GM13976 (cell line): ENCODE measurements around the gene NHLRC4.

ENCODE experiments used
- DNase-seq: peaks from one replicate; pipeline ENCODE4 v3.0.0; 2012; ENCODE audit warnings: low spot score
- in situ Hi-C: fragments of 300-500 bp; cut with MboI; formaldehyde crosslinking; loops from one replicate; pipeline ENCODE4 v1.12.0; 2022; ENCODE audit warnings: low sequenced_read_pairs, mixed read lengths, inconsistent platforms; ENCODE audit not compliant: unreplicated experiment
- TF ChIP-seq, protein P1 (sequence below): IDR thresholded peaks from 2 replicates; pipeline ENCODE4 v1.5.1; 2012; ENCODE audit warnings: borderline replicate concordance, mild to moderate bottlenecking; ENCODE audit not compliant: insufficient read depth; ENCODE audit errors: extremely low read depth, missing control alignments, control extremely low read depth

The NHLRC4 gene

DNA sequence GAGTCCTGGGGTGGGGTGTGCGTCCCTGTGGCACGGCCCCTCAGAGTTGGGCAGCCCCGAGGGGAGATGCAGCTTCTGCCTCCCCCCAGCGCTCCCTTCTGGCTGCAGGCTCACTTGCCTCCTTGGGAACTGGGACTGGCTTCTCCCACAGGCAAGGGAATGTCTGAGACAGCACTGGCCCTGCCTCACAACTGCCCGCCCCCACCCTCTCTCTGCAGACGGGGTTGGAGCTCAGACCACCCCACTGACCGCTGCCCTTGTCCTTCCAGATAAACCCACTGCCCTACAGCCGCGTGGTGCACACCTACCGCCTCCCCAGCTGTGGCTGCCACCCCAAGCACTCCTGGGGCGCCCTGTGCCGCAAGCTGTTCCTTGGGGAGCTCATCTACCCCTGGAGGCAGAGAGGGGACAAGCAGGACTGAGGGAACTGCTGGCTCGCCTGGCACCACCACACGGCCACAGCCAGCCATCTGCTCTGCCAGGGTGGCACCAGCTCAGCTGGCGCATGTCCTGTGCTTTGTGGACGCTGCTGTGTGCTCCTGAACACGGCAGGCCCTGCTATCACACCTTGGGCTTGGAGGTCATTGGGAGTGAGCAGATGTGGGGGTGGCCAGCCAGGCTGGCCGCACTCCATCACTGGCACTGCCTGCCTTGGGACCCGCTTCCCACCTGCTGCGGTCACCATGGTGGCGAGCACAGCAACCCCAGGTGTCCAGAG lies 16.0 kb downstream of the NHLRC4 start:
- TF ChIP-seq, protein P1, sequence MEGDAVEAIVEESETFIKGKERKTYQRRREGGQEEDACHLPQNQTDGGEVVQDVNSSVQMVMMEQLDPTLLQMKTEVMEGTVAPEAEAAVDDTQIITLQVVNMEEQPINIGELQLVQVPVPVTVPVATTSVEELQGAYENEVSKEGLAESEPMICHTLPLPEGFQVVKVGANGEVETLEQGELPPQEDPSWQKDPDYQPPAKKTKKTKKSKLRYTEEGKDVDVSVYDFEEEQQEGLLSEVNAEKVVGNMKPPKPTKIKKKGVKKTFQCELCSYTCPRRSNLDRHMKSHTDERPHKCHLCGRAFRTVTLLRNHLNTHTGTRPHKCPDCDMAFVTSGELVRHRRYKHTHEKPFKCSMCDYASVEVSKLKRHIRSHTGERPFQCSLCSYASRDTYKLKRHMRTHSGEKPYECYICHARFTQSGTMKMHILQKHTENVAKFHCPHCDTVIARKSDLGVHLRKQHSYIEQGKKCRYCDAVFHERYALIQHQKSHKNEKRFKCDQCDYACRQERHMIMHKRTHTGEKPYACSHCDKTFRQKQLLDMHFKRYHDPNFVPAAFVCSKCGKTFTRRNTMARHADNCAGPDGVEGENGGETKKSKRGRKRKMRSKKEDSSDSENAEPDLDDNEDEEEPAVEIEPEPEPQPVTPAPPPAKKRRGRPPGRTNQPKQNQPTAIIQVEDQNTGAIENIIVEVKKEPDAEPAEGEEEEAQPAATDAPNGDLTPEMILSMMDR: no peak
- in situ Hi-C loops: no loop called here
- no peak for DNase-seq

DNA sequence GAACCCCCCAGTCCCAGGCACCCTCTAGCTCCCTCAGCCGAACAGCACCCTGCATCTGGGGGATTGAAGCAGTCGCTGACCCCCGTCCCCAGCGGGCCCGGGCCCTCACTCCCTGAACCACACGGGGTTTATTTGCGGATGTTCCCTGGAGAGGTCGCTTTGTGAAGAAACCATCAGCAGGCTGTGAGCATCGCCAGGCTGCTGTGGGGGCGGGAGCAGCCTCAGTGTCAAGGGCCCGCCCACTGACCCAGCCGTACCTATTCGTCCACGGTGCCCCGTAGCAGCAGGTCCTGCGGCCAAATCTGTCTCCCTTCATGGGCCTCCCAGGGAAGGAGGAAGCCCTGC lies 16.6 kb downstream of the NHLRC4 start:
- DNase-seq: no peak
- TF ChIP-seq, protein P1: no peak
- in situ Hi-C loops: no loop called here

GRCh38 chr16:583815-584591 lies 17.2 kb downstream of the NHLRC4 start:
- DNase-seq: no peak
- in situ Hi-C loops: no loop called here
- TF ChIP-seq, protein P1: no peak

DNA sequence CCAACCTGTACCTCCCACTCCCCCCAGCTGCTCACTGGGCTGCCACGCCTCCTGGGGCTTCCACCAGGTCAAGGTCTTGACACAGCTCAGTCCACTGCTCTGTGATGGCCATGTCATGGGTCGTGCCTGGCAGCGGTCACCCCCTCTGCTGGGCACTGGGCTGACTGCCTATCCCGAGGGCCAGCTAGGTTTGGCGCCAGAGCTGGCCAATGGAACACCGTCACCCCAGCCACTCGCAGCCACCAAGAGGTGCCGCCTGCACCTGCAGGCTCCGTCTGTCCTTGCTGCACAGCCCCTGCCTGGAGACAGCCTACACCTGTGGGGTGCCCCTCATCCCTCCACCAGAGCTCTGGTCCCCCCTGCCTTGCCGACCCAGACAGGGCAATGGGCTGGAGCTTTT lies 18.5 kb downstream of the NHLRC4 start:
- TF ChIP-seq, protein P1: no peak
- no peak for DNase-seq
- in situ Hi-C loops: no loop called here

DNA sequence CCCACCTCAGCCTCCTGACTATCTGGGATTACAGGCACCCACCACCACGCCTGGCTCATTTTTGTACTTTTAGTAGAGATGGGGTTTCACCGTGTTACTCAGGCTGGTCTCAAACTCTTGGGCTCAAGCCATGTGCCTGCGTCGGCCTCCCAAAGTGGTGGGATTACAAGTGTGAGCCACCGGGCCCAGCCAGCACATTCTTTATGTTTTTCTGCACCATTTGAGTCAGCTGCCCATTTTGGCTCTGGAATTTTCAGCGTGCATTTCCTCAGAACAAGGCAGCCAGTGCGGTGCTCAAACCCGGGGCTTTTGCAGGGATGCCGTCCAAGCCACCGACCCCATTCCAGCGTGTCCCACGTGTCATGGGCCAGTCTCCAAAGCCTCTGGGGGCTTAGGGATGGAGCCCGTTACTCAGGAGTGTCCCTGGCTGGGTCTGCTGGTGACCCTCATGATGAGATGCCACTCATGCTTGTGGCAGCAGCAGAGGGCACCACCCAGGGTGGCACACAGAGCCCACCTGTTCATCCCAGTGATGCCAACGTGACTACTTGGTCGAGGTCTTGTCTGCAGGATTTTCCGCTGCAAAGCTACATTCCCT lies 19.3 kb downstream of the NHLRC4 start:
- TF ChIP-seq, protein P1: no peak
- DNase-seq: no peak
- in situ Hi-C loops: no loop called here

GRCh38 chr16:586645-587590 lies 20.1 kb downstream of the NHLRC4 start:
- DNase-seq: no peak
- in situ Hi-C loops: no loop called here
- TF ChIP-seq, protein P1: no peak
